B cell (primary cell): ENCODE results near the gene SYTL2.

ENCODE experiments used
- CTCF ChIP-seq: fragments of 200-600 bp; IDR thresholded peaks from one replicate; pipeline ENCODE4 v1.8.0; 2022; ENCODE audit warnings: antibody characterized with exemption, mild to moderate bottlenecking
- EZH2 ChIP-seq: IDR thresholded peaks from 2 replicates; pipeline ENCODE4 v1.6.1; 2012; ENCODE audit warnings: borderline replicate concordance, low read depth, mild to moderate bottlenecking, moderate library complexity, low read length; ENCODE audit not compliant: insufficient read depth, poor library complexity, severe bottlenecking

DNA sequence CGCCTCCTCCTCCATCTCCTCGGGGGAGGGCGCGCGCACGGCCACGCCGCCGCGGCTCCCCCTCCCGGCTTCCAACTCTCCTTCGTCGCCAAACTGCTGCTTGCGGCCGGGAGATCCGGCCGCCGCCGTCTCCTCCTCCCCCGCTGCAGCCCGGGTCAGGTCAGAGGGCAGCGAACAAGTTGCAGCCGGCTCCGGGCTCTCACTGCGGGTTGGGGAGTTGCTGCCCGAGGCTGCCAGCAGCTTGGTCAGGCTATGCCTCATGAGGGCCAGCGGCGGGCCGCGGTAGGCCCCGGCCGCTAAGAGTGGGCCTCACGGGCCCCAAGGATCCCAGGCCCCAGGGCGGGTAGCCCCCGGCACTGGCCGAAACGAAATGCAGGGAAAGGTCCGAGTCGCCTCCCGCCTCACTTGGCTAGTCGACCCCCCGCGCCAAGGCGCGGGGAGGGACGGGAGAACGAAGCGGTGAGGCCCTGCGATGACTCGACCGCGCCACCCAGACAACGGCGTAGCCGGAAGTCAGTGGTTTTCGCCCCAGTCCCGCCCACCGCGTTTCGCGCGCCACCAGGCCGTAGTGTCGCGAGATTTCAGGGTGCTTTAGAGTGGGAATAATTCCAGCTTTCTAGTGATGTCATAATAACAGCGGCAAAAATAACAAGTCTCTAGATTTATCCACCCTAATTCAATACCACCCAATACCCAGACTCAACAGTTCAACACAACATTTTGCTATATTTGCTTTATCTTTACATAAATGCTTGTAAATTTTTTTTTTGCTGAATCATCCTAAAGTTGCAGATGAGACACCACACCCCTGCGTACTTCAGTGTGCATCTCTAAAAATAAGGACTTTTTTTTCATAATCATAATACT lies 146.1 kb downstream of the SYTL2 start, which contains the start of gene CREBZF:
- TF ChIP-seq CTCF (no peak), EZH2 (no peak)
